Inflammatory macrophage treated with lipopolysaccharide for 4 hours (primary cell): ENCODE results near the gene DDT.
"Not testable (repeated sequence)": the region's sequence is repeated elsewhere in the genome, so short reads cannot be mapped to it uniquely, and the experiment has no call there.

Experiments
- DNase-seq: peaks from one replicate; pipeline ENCODE4 v3.0.0-alpha.2; 2020

DDT gene

DNA sequence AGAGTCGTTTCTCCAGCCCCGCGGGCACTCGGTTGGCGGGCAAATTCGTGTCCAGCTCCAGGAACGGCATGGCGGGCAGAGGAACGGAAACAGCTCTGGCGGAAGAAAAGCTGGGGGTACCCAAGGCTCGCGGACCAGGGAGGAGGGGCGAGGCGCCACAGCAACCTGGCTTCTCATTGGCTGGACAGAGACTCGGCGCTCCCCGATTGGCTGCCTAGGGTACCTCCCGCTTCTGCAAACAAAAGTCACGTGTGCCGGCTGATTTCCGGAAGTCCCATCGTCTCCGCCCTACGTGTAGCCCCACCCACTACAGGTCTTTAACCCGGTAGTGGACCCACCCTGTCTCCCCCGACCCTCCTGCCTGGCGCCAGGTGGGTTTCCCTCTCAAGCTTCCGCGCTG is at the start of gene DDT:
DDT (minus strand) TSS at position 97 of the 400 bp plus-strand sequence; CDS start at position 70, 27 bp downstream.
- not testable (repeated sequence) for DNase-seq

DNA sequence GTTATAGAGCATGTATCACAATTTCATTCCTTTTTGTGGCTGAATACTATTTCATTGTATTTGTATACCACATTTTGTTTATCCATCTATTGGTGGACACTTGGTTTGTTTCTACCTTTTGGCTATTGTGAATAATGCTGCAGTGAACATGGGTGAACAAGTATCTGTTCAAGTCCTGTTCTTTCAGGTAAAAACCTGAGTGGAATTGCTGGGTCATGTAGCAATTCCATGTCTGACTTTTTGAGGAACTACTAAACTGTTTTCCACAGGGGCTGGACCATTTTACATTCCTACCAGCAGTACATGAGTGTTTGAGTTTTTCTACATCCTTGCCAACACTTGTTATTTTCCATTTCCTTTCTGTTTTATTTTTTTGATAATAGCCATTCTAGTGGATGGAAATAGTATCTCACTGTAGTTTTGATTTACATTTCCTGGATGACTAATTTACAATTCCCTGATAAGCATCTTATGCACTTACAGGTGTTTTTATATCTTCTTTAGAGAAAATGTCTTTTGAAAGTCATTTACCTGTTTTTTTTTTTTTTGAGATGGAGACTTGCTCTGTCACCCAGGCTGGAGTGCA is 49.1 kb upstream of the DDT start:
- no peak for DNase-seq

DNA sequence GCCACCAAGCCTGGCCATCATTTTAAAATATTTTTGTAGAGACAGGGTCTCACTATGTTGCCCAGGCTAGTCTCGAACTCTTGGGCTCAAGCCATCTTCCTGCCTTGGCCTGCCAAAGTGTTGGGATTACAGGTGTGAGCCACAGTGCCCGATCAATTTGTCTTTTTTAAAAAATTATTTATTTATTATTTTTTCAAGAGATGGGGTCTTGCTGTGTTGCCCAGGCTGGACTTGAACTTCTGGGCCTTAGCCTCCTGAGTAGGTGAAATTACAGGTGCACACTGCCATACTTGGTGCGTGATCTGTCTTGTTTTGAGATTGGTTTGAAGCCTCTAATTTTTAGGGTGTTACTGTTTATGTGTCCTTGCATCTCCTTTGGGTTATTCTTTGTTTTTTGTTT is 47.1 kb upstream of the DDT start:
- DNase-seq: no peak

DNA sequence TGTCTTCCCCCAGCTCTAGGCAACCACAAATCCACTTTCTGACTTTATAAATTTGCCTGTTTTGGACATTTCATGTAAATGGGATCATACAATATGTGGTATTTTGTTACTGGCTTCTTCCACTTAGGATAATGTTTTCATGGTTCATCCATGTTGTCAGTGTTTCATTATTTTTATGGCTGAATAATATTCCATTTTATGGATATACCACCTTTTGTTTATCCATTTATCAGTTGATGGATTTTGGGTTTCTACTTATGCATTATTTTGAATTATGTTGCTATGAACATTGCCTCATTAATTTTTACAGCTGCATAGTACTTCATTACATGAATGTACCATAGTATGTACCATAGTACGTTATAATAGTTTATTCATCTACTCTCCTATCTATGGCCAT is 41.9 kb upstream of the DDT start:
- no peak for DNase-seq

DNA sequence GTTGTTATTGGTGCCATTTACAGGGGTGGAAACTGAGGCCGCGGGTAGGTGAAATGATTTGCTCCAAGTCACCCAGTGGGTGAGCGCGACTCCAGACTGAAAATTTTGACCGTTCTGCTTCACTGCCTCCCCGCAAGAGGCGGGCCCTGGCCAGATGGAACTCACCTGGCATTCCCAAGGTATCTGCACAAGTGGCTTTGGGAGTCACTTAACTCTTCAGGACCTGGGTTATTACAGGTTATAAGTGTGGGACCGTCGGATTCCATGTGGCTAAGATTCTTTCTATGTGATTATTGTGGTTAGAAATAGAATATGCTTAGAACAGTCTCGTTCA is 37.5 kb upstream of the DDT start:
- DNase-seq: no peak

DNA sequence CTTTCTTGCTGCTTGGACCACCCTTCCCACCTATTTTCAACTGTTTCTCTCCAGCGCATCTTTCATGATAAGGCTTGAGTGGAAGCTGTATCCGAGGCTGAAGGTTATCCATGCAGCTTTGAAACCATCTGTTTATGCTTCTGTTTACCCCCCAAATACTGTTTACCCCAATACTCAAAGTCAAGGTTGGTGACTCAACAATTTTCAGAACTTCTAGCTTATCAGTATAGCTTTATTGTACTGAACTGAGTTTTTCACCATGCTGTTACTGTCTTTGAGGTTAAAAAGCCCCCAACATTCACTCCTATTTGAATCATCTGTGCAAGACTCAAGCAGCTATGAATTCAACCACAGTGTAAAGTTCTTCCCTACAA is 35.8 kb upstream of the DDT start:
- DNase-seq: no peak

DNA sequence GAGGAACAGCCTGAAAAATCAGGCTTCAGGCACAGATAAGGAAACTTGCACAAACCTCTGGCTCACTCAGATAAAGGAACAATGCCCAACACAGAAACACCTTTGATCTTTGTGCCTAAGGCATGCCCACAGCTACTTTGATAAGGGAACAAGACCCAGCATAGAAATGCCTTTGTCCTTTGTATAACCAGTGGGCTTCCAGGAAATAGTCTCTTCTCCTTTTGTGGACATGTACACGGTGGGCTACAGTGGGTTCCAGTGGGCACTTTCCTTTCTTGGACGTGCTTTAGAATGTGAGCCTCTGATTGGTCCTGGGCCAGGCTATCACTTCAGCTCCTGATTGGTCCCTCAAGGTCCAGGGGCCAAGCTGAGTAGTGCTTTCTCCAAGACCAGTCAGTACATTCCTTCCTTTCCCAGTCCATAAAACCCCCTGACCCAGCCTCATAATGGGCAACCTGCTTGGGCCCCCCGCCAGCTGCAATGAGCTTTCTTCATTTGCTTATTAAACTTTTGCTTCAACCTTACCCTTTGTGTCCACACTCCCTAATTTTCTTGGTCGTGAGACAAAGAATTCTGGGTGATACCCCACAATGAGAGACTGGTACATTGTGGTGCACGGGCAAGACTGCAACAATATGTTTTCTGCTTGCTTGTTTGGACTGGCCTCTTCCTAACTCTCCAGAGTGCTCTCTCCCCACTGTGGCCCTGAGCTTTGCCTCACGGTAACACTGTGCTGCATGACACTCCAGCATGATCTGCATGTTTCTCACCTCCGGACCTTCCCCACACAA is 35.2 kb upstream of the DDT start:
- DNase-seq: no peak

DNA sequence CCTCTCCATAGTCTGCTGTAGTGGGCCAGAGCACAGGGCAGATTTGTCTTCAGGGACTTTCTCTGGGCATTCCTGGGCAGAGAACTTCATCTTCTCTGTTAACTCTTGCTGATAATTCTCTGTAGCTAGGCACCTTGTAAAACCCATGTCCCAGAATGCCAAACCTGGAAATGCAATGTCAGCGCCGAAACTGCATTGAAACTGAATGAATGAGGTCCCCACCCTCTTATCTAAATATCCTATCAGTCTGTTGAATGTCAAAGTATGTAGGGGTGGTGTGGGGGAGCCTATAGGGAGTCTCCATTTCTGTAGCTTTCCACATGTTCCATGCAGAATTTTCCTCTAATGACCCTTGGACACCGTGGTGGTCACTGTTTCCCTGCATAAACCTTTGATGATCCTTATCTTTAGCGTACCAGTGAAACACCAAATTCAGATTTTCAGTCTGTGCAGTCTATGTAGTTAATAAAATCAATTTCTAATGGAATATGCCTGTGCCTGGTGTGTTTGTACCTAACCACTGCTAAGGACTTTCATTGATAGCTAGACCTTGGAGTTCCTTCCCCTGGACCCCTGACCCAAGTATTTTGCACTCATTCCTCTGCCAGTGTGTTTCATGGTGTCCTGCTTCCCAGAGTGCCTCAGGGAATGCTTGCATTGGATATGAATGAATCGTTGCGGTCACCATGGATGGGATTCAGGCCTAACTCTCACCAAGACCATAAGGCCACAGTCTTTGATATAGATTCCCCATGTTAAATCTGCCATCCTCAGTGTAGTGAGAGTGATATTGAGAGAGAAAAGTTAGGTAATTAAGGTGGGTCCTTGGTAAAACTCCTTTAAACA is 34.4 kb upstream of the DDT start:
- no peak for DNase-seq

DNA sequence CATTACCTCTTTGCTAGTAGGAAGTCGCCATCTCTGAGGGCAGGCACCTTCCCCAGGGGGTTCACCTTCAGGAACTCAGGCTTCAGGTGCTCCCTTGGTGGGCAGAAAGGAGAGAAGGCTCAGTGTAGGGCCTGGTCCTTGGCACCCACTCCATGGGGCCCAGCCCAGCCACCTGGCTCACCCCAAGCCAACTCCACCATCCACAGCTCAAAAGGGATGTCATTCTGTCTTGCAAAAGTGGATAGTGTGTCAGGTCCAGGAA is 33.7 kb upstream of the DDT start:
- no peak for DNase-seq

DNA sequence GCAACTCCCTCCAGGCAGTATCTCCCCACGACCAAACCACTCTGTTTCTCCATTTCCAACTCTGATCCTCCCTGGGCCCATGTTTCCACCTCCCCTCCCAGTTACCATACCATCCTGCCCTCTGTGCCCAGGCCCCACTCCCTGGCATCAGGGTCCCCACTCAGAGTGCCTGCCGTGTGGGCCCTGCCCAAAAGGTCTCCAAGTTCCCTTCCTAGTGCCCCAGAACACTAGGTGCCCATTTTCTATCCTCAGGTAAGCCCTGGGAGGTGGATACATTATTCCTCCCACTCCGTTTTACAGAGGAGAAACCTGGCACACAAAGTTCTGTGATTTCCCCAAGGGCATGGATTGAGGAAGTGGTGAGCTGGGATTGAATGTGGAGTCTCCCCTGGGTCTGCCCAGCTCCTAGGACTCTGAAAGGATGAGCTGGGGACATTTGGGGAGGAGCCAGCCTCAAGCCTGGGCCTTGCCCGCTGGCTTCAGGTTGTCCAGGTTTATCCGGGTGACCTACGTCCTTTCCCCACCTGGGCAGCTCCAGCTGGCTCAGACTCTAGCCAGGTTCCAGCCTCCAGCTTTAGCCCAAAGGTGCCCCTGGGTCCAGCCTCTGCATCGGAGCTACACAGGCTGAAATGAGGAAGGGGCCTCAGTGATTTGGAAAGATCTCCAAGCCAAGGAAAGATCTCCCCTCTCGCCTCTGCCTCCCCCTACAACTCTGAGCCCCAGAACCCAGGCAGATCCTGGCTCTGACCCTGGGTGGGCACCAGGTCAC is 33.2 kb upstream of the DDT start:
- no peak for DNase-seq

DNA sequence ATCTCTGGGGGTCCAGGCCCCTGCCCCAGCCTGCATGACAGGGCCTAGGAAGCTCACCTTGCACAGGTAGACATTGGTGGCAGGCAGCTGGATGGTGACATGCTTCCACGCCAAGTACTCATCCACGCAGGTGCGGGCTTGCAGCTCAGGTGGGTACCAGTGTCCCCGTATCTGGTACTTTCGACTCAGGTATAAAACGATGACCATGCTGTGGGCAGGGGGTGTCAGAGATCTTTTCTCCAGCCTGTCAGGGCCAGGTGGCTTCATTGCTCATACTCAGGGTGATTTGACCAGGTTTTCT is 32.6 kb upstream of the DDT start:
- DNase-seq: no peak

DNA sequence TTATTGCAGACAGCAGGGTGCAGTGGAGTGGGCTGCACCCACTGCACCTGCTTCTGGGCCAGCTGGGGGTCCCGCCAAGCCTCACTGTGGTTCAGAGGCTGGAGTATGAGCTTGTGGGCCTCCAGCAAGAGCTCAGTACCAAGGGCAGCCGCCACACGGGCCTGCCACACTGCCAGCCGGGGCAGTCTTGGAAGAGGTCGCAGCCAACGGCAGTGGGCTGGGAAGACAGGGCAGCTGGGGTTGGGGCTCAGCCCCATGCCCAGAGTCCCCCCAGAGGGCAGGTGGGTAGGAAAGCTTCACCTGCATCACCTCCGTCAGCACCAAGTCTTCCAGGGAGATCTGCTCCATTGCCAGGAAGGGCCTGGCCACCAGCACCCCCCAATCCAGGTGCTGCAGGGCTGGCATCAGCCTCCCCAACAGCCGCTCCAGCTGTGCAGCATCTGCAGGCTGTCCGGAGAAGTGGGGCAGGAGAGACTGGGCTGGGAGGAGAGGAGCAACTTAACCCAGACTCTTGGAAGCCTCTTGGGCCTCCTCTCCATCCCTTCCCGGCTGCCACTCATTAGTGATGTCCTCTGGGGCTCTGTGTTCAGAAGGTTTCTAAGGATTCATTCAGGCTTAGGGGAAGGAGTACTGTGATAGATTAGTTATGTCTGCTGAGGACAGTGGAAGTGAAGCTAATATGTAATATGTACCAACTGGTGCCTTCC is 32.1 kb upstream of the DDT start:
- no peak for DNase-seq

DNA sequence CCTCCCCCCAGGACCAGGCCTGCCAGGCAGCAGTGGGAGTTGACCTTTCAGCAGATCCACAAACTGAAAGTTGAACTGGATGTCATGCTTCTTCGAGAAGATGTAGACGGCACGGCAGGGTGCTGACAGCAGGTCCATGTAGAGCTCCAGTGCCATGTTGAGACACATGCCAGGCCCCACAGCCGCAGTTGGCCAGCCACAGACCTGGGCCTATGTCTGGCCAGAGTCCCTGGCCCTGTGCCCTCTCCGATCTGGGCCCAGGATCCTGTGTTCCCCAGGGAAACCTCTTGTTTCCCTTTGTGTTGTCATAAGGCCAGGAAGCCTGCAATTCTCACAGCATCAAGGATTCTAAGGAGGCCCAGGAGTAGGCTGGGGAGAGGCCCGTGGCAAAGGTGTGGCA is 31.0 kb upstream of the DDT start, which contains the start of gene GSTT4:
GSTT4 (minus strand) TSS at position 253 of the 400 bp plus-strand sequence; CDS start at position 156, 97 bp downstream.
- DNase-seq: no peak

DNA sequence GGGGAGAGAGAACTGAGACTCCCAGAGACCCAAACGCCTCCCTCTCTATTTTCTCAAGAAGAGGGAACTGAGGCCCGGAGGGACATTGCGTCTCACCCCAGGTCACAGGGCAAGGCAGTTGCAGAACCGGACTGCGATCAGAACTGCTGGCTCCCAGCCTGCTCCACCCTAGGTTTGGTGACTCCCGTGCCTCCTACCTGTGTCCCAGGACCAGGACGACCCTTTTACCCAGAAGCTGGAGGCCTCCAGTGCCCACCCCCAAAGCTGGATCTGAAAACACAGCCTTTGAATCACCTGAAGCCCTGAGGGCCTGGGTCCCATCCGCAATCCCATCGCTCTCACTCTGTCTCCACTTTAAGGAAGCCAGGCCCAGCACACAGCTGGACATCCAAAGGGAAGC is 29.6 kb upstream of the DDT start:
- DNase-seq: no peak

DNA sequence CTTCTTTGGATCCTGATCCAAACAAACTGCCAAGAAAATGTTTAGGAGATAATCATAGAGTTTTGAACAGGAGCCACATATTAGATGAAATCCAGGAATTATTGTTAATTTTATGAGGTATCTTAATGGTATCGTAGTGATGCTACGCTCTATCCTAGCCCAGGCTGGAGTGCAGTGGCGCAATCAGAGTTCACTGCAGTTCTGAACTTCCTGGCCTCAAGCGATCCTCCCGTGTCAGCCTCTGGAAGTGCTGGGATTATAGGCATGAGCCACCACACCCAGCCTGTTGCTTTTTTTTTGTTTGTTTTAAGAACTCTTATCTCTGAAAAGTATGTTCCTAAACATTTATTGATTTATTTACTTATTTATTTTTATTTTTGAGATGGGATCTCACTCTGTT is 28.6 kb upstream of the DDT start:
- DNase-seq: no peak

DNA sequence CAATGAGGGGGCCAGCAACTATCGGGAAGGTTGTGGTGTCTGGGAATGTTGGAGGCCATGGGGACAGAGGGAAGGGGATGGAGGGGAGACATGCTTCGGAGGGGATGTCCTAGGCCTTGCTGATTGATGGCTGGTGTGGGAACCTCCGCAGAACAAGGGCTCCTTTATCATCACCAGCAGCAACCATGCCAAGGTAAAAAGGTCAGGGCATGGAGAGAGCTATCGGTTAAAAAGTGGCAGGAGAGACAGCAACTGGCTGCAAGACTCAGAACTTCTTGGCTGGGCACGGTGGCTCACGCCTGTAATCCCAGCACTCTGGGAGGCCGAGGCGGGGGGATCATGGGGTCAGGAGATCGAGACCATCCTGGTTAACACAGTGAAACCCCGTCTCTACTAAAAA is 28.0 kb upstream of the DDT start:
- no peak for DNase-seq

DNA sequence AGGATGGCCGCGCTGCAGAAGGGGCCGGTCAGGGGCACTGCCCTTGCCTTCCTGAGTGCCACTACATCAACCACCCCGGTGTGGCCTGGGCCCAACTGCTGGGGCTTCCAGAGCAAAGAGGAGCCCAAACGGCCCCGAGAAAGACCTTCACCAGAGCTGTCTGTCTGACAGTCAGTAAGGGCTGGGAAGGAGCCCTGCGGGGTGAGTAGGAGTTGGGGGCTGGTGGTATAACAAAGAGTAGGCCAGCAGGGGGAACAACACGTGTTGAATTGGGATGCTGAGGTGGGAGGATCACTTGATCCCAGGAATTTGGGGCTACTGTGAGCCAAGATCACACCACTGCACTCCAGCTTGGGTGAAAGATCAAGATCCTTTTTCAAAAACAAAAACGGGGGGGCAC is 27.1 kb upstream of the DDT start:
- DNase-seq: no peak

DNA sequence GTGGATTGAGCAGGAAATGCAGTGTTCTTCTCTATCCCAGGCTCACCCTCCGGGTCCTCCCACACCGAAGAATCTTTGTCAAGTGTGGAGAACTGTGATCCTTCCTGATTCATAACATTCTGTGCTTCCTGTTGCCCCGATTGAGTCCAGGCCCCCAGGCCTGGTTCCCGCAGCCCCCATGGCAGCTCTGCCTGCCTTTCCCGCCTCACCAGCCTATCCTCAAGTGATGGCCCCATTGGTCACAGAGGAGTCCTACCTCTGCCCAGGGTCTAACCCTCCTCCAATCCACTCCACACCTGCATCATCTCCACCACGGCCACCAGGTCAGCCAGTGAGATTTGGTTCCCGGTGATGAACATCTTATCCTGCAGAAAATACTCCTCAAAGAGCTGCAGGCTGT is 25.5 kb upstream of the DDT start:
- not testable (repeated sequence) for DNase-seq

DNA sequence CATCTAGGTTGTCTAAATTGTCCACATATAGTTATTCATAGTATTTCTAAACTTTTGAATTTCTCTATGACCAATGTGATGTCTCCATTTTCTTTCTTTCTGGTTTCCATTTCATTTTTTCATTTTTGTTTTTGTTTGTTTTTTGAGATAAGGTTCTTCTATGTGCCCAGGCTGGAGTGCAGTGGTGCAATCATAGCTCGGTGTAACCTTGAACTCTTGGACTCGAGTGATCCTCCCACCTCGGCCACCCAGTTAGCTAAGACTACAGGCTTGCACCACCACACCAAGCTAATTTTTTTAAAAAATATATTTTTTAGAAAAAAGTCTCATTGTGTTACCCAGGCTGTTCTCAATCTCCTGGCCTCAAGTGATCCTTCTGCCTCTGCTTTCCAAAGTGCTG is 22.9 kb upstream of the DDT start:
- DNase-seq: no peak

DNA sequence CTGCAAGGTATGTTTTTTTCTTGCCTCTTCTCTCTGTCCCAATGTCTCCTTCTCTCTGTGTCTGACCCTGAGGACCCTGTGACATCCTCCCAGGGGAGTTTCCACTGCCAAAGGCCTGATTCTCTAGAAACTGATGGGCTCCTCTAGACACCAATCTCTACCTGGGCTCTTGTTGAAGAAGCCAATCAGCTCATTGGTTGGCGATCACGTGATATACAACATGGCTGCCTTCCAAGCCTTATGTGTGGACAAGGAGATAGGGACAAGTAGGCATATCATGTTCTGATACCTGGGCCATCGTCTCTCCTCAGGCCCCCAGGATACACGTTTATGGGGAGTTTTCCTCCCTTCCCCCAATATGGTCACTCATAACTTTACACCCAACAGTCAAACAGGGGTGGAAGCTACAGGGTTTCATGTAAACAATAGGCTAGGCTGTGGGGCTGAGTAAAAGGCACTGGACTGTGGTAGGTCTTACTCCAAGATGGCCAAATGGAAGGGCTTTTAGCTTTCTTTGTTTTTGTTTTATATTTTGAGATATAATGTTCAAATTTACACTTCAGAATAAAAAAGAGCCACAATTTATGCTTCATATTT is 19.4 kb upstream of the DDT start:
- DNase-seq: not testable (repeated sequence)

DNA sequence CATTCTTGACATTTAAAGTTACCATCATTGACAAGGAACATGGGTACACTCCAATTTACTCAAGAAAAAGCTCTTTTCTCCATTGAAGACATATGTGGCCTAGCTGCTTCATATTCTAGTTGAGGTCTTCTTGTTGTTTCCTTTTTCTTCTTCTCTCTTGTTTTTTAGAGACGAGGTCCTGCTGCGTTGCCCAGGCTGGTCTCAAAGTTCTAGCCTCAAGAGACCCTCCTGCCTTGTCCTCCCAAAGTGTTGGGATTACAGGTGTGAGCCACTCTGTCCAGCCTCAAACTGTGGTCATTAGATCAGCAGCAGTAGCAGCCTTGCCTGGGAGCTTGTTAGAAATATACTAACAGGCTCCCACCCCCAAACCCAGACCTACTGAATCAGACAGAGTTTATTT is 18.8 kb upstream of the DDT start:
- not testable (repeated sequence) for DNase-seq

DNA sequence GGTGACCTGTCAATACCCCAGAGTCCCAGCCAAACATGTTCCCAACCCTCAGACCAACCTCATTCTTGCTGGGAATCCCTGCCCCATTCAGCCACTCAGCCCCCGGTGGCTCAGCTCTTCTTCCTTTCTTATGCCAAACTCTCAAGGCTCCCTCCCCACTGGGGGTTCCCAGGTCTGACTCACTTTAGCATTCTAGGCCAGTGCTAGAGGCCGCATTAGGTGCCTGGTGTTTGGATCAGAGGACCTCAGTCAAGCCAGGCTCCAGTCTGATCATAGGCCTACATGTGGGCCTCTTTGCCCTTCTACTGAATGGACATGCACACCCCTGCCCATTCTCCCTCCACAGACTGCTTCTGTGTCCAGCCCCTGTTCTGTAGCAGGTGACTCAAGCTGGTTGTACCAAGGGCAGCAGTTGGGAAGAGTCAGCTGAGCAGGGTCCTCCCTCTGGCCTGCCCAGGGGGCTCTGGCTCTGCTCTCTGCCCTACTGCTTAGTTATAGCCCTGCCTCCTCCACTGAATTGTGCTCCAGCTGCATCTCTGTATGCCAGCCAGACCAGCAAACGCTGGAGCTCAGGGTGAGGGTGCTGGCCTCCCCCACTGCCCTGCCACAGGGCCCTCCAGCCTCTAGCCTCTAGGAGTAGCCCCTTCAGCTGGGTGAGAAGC is 15.5 kb upstream of the DDT start:
- peak; percentile 6 for DNase-seq
